Colonic mucosa (tissue), 4 donors: ENCODE results near the gene MPRIP. TPM values are rescaled to one million over a fixed set of nuclear protein-coding genes. Genes with fewer than 3 reads are reported as not detected.
"Not testable (repeated sequence)": the region's sequence is repeated elsewhere in the genome, so short reads cannot be mapped to it uniquely, and the experiment has no call there.

Source experiments
- DNase-seq: peaks from one replicate; pipeline ENCODE4 v3.0.0-alpha.2; 2020
- H3K27ac ChIP-seq: fragments of 200-600 bp; one replicate; pipeline ENCODE4 v1.8.0; 2021
- H3K27me3 ChIP-seq: fragments of 200-600 bp; one replicate; pipeline ENCODE4 v1.8.0; 2021
- H3K36me3 ChIP-seq: fragments of 200-600 bp; one replicate; pipeline ENCODE4 v1.8.0; 2021
- H3K4me1 ChIP-seq: fragments of 200-600 bp; one replicate; pipeline ENCODE4 v1.8.0; 2021; ENCODE audit warnings: mild to moderate bottlenecking
- H3K4me3 ChIP-seq: fragments of 200-600 bp; one replicate; pipeline ENCODE4 v1.8.0; 2021
- H3K9ac ChIP-seq, 2 donors: one replicate each; pipeline ENCODE4 v1.7.0; 2013; ENCODE audit warnings: control low read depth in 2 of 2, low read depth in 2 of 2, low read length in 2 of 2
- H3K9me3 ChIP-seq: fragments of 200-600 bp; one replicate; pipeline ENCODE4 v1.8.0; 2021
- intact Hi-C: fragments of 100-400 bp; cut with DNase I; formaldehyde crosslinking; loops from one replicate; pipeline ENCODE4 v1.14.1; 2022
- total RNA-seq, 2 donors: library from RNA; stranded (reverse); fragmentation: NEBNext Ultra II Directional in 1 of 2; extraction: Animal tissue kit (Norgen Biotek cat#: 25700) in 1 of 2; gene quantifications; one replicate each; pipeline ENCODE4 v1.2.1, GENCODE V29; 2021
- TF ChIP-seq, protein P1 (sequence below): fragments of 200-600 bp; IDR thresholded peaks from one replicate; pipeline ENCODE4 v1.8.0; 2022; ENCODE audit warnings: antibody characterized with exemption, mild to moderate bottlenecking
- donor health status: healthy.
- donor health status: DM: no; HTN: no; CAD: no.
- donor health status: DM: no; HTN: no; CAD: no.

The MPRIP gene, protein sequence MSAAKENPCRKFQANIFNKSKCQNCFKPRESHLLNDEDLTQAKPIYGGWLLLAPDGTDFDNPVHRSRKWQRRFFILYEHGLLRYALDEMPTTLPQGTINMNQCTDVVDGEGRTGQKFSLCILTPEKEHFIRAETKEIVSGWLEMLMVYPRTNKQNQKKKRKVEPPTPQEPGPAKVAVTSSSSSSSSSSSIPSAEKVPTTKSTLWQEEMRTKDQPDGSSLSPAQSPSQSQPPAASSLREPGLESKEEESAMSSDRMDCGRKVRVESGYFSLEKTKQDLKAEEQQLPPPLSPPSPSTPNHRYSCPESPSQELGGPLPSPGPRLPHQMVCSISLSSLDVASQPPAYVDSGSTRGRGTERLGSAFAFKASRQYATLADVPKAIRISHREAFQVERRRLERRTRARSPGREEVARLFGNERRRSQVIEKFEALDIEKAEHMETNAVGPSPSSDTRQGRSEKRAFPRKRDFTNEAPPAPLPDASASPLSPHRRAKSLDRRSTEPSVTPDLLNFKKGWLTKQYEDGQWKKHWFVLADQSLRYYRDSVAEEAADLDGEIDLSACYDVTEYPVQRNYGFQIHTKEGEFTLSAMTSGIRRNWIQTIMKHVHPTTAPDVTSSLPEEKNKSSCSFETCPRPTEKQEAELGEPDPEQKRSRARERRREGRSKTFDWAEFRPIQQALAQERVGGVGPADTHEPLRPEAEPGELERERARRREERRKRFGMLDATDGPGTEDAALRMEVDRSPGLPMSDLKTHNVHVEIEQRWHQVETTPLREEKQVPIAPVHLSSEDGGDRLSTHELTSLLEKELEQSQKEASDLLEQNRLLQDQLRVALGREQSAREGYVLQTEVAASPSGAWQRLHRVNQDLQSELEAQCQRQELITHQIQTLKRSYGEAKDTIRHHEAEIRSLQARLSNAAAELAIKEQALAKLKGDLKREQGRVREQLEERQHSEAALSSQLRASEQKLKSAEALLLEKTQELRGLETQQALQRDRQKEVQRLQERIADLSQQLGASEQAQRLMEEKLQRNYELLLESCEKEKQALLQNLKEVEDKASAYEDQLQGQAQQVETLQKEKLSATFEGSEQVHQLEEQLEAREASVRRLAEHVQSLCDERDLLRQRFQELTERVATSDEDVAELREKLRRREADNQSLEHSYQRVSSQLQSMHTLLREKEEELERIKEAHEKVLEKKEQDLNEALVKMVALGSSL (N-terminal part only)
- 100 to 1,000 TPM; 146 to 211 TPM for total RNA-seq

GRCh38 chr17:17042384-17042736, at the start of gene MPRIP:
Gene MPRIP, plus strand, starts transcription at chr17:17042457. Its CDS starts 392 bp downstream, at chr17:17042849.
- no peaks in the 10 kb centered on the region for H3K27me3 ChIP-seq
- DNase-seq: no peak
- peak within 1 kb of the TSS; percentile 67 for H3K4me3 ChIP-seq
- H3K4me1 ChIP-seq: peaks cover 12% of the 10 kb centered on the region
- intact Hi-C loops: no loop called here
- H3K36me3 ChIP-seq: no peaks in the 10 kb centered on the region
- TF ChIP-seq, protein P1, sequence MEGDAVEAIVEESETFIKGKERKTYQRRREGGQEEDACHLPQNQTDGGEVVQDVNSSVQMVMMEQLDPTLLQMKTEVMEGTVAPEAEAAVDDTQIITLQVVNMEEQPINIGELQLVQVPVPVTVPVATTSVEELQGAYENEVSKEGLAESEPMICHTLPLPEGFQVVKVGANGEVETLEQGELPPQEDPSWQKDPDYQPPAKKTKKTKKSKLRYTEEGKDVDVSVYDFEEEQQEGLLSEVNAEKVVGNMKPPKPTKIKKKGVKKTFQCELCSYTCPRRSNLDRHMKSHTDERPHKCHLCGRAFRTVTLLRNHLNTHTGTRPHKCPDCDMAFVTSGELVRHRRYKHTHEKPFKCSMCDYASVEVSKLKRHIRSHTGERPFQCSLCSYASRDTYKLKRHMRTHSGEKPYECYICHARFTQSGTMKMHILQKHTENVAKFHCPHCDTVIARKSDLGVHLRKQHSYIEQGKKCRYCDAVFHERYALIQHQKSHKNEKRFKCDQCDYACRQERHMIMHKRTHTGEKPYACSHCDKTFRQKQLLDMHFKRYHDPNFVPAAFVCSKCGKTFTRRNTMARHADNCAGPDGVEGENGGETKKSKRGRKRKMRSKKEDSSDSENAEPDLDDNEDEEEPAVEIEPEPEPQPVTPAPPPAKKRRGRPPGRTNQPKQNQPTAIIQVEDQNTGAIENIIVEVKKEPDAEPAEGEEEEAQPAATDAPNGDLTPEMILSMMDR: no peak
- peak within 1 kb of the TSS; percentile 84 to 99 for H3K9ac ChIP-seq
- peak within 1 kb of the TSS; percentile 75 for H3K27ac ChIP-seq
- H3K9me3 ChIP-seq: no peaks in the 10 kb centered on the region

- Histone ChIP-seq H3K27me3 (no peaks in the 10 kb centered on the region), H3K4me3 (no peak overlapping the region), H3K4me1 (peaks cover 6% of the 10 kb centered on the region), H3K9me3 (no peaks in the 10 kb centered on the region), H3K36me3 (no peaks in the 10 kb centered on the region), H3K27ac (no peak overlapping the region), H3K9ac (no peak overlapping the region)
- DNase-seq: no peak
- TF ChIP-seq, protein P1: no peak
- intact Hi-C loops: no loop called here
Measured at GRCh38 chr17:16994631-16995030, 47.6 kb upstream of the MPRIP start.

- Histone ChIP-seq H3K4me1 (no peaks in the 10 kb centered on the region), H3K27ac (no peak overlapping the region), H3K4me3 (no peak overlapping the region), H3K9me3 (no peaks in the 10 kb centered on the region), H3K27me3 (no peaks in the 10 kb centered on the region), H3K9ac (no peak overlapping the region), H3K36me3 (no peaks in the 10 kb centered on the region)
- intact Hi-C loops: no loop called here
- TF ChIP-seq, protein P1: no peak
- DNase-seq: no peak
Measured at GRCh38 chr17:16995930-16996329, 46.3 kb upstream of the MPRIP start.

- H3K9ac ChIP-seq, H3K27ac ChIP-seq, H3K4me1 ChIP-seq, H3K36me3 ChIP-seq, intact Hi-C loops, H3K27me3 ChIP-seq, DNase-seq, H3K4me3 ChIP-seq, H3K9me3 ChIP-seq: not testable (repeated sequence)
Measured at GRCh38 chr17:16996726-16997125, 45.5 kb upstream of the MPRIP start.

DNA sequence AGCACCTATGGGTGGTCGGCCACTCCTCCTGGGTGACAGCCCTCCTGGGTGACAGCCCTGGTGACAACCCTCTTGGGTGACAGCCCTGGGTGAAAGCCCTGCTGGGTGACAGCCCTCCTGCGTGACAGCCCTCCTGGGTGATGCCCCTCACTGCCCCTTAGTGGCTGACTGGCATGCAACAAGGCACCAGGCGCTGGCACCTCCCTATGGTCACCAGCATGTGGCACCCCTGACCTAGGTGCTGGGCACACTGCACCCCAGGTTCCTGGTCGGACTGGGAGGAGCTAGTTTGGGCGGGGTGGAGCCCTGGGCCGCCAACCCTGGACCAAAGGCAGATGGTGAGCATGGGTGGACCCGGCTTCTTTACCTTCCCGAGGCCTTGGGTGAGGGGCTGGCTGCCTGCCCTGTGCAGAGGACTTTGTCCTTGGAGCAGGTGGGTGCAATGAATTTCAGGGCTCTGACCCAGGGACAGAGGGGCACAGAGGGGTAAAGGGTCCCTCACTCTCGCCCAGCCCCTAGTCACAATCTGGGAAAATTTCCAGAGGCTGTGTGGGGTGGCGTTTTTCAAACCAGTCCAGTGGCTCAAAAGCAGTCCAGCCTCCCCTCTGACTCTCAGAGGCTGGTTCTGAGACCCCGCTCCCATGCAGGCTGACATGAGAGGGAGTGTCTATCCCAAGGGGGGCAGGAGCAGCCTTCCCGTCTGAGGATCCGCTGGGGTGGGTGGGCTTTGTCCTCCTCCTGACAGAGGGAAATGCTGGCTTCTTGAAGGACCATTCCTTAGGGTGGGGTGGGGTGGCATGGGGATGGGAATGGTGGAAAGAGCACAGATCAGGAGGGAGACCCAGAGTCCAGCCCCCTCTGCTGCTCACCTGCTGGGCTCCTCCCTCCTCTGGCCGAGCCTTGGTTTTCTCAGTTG, 44.5 kb upstream of the MPRIP start:
- TF ChIP-seq, protein P1: no peak
- H3K4me1 ChIP-seq: no peaks in the 10 kb centered on the region
- no peaks in the 10 kb centered on the region for H3K9me3 ChIP-seq
- no peak overlapping the region for H3K27ac ChIP-seq
- DNase-seq: no peak
- H3K4me3 ChIP-seq: no peak overlapping the region
- intact Hi-C loops: no loop called here
- H3K9ac ChIP-seq: no peak overlapping the region
- H3K36me3 ChIP-seq: no peaks in the 10 kb centered on the region
- no peaks in the 10 kb centered on the region for H3K27me3 ChIP-seq
